Activated CD4-positive, CD25-positive, alpha-beta regulatory T cell treated with anti-CD3 and anti-CD28 coated beads, Interleukin-2, amount 50 U/mL, for 24 hours (primary cell): ENCODE data around the gene SREBF1.
A peak's percentile ranks its signal among the peaks of the same experiment; 100 is the strongest.

Experiments used
- ATAC-seq, 2 donors: fragments of 150-1000 bp; cut with Tn5 transposase; one replicate each; pipeline ENCODE4 v1.10.0; 2021; ENCODE audit warnings: mild to moderate bottlenecking in 1 of 2, moderate library complexity in 1 of 2

Gene SREBF1

DNA sequence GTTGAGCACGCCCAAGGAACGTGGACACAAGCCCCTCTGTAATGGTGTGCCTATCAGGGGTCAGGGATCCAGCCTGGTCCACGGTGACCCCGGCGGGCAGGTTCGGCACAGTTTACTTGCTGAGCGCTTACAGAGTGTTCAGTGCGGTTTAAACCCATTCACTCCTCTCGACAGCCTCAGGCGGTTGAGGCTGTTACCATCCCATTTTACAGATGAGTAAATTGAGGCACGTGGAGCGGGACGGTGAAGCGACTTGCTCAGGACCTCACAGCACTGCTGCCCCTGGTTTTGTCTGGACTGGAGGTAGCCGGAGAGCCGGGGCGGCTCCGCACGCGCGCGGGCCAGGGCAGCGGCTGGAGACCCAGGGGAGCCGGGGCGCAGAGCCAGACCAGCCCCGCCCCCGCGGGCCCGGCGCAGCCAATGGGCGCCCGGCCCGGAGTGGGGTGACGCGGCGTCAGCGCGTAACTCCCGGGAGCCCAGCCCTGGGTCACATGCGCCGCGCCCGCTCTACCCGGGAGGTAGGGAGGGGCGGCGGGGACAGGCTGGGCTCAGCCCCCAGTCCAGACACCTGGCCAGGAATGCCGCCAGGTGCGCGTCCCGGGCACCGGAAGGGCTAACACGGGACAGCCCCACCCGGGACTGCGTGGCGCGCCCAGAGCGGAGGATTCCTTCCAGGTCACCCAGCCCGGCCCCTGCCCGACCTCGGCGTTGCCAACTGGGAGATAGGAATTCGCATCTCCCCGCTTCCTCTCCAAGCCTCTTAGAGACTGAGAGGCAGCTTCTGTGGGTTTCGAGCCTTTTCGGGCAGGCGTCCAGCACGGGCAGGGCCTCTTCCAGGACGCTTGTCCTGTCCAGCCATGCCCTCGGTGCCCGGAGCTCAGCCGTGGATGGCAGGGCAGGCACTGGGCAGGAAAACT, 3.3 kb upstream of the SREBF1 start:
- peak; percentile 82 for ATAC-seq

DNA sequence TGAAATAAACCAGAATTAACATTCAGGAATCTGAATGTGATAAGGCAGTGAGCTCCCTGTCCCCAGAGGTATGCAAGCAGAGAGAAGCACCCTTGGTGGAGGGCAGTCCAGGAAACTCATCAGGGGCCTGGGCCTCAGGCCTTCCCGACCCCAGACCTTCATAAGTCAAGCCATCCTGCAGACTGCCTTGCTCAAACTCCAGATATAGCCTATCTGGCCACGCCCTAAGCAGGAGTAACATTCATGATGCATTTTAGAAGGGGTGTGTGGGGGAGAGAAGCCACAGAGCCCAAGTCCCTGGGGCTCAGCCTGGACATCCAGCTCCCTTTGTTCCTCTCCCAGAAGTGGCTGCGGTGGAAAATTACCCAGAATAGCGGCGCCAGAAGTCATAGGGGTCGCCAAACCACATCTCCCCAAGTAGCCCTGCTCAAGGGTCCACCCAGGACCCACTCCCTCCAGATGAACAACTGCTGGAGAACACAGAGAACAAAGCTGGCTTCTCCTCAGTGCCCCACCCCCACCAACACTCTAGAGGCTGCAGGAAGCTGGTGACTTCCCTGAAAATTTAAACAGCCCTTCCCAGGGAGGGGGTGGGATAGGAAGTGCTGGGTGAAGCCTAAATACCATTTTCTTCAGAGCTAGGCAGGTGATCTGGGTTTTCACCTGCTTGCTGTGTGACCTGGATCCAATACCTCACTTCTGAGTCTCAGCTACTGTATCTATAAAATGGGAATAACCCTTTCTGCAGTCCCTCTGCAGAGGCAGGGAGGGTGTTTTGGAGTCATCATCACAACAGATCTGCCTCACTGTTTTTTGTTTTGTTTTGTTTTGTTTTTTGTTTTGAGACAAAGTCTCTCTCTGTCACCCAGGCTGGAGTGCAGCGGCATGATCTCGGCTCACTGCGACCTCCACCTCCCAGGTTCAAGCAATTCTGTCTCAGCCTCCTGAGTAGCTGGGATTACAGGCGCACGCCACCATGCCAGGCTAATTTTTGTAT, 1.5 kb upstream of the SREBF1 start:
- ATAC-seq, result no peak

DNA sequence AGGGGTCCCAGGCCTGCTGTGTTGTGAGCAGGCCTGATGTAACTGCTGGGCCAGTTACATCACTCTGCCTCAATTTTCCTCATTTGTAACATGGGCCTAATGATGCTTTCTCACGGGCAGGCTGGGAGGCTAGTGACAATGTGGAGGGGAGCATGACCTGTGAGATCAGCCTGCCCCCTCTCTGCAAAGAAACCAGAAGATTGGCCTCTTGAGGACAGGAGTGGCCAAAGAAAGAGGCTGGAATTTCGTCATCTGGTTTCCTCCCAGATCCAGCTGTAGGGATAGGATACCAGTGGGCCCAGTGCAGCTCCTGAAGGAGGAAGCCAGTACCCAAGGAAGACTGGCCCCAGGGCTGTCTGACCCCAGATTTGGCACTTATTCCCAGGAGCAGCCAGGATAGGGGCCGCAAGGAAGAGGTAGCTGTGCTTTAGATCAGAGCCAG, 615 bp upstream of the SREBF1 start:
- ATAC-seq, result no peak

DNA sequence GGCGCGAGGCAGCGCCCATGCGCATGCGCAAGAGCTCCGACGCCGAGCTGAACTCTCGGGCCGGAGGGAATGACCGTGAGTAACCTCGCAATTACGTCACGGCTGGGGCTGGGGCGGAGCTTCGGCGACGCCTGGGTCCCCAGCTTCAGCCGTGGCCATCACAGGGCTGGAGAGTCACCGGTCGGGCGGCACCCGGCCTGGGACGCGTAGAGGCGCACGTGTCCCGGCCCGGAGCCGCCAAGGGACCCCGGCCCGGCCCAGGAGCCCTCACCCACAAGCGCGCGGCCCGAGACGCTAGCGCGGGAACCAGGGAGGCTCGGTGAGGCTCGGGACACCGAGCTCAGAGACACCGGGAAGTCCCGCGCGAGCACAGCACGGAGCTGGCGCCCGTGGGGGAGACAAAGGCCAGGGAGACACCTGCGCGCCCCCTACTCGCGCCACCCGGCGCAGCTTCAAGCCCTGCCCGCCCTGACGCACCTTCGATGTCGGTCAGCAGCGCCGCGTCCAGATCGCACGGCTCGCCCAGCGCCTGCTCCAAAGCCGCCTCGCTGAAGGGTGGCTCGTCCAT, 452 bp downstream of the SREBF1 start:
- peak; percentile 76 to 78 for ATAC-seq

DNA sequence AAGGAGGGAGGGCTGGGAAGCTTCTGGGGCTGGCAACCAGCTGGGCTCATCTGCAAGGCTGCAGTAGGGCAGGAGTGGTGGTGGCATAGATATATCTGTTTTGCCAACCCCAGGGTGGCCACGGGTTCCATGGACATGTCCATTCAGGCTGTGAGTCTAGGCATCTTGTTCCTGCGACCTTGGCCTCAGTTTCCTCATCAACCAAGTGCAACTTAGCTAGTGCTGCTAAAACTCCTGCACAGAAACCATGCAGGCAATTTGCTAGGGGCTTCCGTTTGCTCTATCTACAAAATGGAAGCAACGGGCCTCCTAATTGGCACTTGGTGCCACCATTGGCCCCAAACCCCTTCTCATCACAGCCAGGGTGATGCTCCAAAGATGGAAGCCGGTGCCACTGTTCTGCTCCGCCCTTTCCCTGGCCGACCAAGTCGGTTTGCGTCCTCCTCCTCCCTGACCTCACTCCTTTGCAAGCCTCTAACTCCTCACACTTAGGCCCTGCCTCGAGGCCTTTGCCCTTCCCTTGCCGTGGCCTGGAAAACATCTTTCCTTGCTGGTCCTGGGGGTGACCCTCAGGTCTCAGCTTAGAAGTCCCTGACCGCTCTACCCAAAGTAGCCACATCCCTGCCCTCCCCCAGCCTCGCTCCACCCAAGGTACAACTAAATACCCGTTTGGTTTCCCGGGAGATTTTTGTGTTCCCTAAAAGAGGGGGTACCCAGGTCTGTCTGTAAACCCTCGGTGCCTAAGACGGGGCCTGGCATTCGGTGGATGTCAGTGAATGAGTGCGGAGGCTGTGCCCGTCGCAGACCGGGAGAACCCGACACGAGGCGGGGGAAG, 1.2 kb downstream of the SREBF1 start:
- ATAC-seq, result no peak

DNA sequence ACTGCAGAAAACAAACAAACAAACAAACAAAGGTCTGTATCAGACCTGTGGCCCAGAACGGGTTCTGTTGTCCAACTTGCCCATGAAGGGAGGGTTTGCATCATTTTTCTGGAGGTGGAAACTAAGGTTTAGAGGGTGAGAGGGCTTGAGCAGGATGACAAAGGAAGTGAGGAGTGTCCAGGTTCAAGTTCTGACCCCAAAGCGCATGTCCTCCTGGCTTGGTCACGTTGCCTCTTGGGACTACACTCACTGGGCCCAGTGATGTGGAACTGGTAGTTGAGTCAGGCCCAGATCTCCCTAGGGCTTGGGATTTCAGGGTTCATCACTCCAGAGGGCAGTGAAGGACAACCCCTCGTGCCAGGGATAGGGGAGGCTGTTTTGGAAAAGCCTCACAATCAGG, 1.8 kb downstream of the SREBF1 start:
- ATAC-seq, result no peak

DNA sequence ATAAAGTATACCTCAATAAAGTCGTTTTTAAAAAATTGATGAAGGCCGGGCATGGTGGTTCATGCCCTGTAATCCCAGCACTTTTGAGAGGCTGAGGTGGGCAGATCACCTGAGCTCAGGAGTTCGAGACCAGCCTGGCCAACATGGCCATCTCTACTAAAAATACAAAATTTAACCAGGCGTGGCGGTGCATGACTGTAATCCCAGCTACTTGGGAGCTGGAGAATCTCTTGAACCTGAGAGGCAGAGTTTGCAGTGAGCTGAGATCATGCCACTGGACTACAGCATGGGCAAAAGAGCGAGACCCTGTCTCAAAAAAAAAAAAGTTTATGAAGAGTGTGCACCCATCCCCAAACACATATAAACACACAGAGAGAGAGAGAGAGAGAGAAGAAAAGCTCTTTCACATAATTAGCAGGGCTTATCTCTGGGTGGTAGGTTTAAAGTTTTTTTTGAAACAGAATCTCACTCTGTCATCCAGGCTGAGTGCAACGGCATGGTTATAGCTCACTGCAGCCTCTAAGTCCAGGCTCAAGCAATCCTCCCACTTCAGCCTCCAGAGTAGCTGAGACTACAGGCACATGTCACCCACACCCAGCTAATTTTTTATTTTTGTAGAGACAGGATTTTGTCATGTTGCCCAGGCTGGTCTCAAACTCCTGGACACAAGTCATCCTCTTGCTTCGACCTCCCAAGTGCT, 3.0 kb downstream of the SREBF1 start:
- ATAC-seq, result no peak

DNA sequence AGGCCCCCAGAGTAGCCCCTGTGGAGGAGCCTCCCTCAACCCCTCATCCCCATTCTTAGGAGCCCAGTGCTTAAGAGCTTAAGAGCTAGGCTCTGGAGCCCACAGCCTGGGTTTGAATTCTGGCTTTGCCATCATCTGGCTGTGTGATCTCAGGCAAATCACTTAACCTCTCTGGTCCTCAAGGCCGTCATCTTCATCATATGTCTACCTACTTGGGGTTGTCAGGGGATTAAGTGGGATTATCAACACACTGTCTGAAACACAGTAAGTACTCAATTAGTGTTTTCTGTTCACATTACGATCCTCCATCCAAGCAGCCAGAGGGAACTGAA, 4.8 kb downstream of the SREBF1 start:
- ATAC-seq, result no peak

DNA sequence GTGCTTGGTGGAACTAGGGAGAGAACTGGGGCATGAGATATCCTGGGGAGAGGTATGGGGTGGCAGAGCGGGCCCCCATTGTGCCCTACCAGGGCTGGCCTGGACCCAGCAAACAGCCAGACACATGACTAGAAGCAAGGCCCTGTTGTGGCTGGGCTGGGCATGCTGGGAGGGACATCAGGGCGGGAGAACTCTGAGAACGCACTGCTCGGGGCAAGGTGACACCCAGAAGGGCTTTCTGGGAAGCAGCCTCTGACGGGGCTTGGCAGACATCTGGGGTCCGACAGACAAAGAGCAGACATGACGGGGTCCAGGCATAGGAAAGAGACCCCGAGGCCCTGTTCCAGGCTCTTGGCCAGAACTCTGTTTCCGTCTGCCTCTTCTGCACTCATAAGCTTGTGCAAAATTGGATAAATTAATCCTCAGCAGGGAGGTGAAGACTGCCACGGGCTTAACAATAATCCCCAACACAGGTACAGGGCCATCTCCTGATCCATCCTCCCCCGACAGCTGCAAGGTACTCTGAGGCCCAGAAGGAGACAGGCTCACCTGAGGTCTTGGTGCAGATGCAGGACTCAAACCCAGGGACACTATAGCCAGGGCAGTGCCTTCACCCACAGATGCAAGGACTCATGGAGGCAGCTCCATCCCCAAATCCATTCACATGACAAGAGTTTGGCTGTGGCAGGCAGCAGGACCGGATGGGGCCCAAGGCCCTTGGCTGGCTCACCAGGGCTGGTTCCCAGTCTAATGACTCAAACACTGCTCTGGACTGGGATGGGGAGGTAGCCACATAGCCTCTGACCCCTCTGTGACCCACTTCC, 5.4 kb downstream of the SREBF1 start:
- ATAC-seq, result no peak

DNA sequence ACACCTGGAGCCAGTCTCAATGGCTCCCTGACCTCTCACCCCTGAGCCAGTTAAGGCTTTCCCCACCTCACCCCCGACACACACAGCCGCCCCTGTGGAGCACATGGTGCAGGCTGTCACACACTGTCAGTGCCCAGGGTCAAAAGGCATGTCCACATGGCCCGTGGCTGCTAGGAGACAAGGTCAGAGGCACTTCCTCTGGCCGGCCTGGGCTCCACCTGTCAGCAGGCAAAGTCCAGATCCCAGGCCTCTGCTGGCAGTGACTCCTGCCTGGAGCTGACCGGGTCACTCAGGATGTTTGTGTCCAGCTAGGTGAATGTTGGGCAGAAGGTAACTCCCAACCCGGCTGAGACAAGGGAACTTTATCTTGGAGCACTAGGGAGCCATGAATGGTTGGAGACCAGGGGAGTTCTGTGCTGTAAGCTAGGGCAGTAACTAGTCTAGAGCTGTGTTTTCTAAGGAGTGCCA, 6.0 kb downstream of the SREBF1 start:
- no peak for ATAC-seq

DNA sequence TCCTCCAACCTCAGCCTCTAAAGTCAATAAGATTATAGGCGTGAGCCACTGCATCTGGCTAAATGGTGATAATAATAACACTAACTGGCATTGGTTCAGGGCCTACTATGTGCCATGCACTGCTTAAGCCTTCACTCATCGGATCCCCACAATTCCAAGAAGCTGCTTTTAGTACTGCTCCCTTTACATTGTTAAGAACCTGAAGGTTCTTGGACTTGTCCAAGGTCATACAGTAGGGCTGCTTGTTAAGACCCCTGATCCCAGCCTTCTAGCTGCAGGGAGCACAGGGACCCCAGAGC, 6.6 kb downstream of the SREBF1 start:
- ATAC-seq, result no peak

DNA sequence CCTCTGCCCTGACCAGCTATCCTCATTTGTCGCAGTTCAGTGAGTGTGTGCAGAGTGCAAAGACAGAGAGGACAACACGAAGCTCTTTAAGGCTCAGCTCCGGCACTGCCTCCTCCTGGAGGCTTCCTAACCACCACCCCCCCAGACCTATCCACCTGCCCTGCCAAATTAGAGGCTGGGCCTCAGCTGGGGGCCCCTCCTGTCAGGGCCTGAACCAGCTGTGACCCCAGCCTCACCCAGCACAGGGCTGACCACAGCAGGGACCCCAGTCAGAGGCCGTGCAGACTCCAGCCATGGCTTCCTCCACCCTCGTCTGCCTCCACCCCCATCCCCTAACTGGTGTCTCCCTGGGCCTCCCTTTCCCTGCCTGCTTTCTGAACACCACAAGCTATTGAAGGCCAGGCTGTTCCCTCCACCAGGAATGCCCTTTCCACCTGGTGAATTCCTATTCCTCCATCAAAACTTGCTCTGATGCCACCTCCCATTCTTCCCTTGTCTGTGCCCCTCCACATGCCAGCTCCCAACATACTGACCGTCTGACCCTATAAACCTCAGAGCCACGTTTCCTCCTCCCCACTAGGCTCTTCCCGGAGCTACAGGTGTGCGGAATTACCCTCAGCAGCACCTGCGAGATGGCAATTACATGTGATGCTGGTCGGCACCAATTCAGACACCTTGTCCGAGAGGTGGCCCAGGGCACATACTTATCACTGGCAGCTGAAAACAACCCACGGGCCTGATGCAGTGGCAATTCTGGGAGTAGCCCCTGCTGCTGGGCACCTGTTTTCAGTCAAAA, 8.8 kb downstream of the SREBF1 start:
- no peak for ATAC-seq

DNA sequence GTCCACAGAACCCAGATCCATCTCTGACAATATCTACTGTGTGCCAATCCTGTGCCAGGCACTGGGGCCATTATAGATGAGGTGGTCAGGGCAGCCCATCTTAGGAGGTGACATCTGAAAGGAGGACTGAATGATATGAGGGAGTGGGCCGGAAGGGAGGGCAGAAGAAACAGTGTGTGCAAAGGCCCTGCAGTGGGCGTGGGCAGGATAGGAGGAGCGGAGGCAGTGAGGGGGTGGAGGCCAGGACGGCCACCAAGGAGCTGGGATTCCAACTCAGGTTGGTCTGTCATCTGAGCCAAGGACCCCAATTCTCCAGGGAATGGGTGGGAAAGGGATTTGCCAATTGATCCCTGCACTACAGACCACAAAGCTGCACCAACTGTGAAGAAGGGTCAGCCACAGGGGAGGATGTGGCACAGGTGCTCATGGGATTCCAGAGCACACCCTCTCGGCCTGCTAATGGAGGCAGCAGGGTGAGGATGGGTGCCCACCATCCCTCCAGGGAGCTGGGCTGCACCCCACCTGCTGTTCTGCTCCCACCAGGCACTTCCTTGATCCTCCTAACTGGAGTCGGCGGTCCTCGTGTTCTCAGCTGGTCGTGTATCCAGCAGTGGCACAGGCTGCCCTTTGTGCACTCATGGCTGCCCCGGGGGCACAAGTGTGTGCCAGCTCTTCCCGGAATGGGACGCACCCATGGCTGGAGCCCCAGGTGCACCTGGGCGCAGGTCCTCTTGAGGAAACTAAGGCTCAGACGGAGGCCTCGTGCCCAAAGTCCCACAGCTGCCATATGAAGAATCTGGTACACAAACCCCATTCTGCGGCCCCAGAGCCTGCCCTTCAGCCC, 9.6 kb downstream of the SREBF1 start:
- ATAC-seq, result no peak

DNA sequence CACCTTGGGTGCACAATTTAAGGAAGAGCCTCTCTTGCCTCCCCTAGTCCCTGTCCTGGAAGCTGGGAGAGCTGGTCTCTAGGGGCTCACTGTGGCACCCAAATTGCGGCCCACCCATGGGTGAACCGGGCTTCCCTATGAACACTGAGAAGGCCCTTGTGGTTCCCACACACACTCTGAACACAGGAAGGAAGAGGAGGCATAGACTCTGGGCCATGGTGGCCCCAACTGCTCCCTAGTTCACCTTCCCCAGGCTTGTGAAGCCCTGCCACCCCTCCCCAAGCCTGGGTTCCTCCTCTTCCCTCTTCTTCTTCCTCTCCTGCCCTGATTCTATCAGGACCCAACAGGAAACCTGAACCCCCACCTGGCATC, 10.5 kb downstream of the SREBF1 start:
- ATAC-seq, result no peak

DNA sequence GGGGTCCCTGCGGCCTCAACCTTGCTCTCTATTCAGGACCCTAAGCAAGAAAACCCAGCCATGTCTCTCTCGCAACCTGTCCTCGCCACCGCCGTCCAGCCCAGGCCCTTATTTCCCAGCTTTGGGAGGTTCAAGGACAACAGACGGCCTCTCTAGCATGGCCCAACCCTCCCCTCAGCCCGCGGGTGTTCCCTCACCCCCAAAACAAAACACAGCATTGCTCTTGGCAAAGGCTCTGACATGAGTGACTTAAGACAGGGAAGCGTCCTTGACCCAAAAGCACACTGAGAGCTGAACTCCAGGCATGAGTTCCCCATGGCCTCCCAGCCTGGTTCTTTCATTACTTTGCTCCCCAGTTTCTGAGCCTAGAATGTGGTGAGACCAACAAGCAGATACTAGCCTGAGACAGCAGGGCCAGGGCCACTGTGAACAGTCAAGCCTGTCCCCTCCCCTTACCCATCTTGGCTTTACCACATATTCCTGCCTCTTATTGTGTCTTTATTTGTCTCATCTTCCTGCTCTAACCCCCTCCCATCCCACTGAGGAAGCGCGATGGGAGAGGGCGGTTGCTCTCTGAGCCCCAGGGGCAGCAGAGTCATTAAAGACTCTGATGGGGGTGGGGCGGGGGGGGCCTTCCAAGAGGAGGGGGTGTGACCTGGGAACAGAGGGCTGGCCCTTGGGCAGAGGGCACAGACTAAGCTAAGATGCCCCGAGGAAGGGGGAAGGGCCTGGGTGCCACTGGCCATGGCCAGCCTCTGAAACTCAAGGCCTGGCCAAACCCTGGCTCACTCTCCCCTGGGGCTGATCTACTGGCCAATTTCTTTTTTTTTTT, 11.8 kb downstream of the SREBF1 start:
- ATAC-seq, result no peak

DNA sequence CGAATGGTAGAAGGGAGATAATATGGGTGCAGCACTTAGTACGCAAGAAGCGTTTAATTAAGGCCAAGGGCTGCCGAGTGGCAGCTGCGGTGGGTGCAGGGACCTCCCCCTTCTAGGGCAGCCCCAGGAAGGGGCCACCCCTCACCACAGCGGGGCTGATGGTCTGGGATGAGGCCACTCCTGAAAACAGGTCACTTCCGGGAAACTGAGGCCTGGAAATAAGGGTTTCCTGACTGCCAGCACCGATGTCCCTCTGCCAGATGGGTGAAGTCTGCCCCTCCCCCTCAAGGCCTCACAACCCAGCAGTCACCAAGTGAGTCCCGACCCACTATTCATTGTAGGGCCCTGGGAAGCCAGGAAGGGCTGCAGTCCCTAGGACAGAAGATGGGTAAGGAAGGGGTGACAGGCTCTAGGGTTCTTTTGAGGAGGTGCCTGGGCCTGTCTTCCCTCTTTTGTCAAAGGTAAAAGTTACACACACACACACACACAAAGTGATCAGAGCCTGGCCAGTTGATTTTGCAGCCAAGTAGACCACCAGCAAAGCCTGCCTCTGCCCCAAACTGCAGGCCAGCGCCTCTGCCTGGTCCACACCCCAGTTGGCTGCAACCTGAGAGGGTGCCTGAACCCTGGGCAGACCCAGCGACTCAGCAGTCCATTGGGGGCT, 12.5 kb downstream of the SREBF1 start:
- no peak for ATAC-seq

DNA sequence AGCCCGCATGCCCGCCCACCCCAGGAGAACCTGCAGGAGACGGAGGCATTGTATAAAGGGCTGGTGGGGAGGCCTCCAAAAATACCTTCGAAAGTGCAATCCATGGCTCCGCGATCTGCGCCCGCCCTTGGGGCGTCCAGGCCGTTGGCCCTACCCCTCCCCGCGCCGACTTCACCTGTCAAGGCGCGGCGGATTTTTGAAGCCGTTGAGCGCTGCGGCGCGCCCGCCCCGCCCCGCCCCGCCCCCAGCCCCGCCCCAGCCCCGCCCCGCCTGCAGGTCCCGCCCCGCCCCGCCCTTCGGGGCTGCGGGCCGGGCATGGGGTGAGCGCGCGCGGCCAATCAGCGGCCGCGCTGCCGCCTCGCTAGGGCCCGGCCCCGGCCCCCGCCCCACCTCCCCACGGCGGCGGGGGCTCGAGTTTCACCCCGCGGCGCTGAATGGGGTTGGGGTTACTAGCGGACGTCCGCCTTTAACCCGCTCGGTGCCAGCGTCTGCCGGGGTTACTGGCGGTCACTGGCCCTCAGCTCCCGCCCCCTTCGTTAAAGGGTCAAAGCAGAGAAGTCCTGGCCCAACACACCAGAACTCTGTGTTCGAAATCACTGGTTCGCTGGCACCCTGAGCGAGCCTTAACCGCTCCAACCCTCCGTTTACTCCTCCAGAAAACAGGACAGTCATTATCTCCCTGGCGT, 13.2 kb downstream of the SREBF1 start:
- ATAC-seq, result peak; percentile 80 to 81
